BE2C (cell line): ENCODE data around the gene DENND5B.
"Not testable (repeated sequence)": the region's sequence is repeated elsewhere in the genome, so short reads cannot be mapped to it uniquely, and the experiment has no call there.

ENCODE experiments used
- DNase-seq: peaks from one replicate; pipeline ENCODE4 v3.0.0-alpha.2; 2020
- H3K27me3 ChIP-seq: fragments of 250-450 bp; sonication (Bioruptor Pico); 2 replicates; pipeline ENCODE4 v1.5.1; 2020; ENCODE audit warnings: mild to moderate bottlenecking
- H3K36me3 ChIP-seq: fragments of 250-450 bp; sonication (Bioruptor Pico); 2 replicates; pipeline ENCODE4 v1.5.1; 2020; ENCODE audit warnings: mild to moderate bottlenecking
- H3K4me1 ChIP-seq: fragments of 250-450 bp; sonication (Bioruptor Pico); 2 replicates; pipeline ENCODE4 v1.5.1; 2020
- H3K4me3 ChIP-seq: 2 replicates; pipeline ENCODE4 v1.5.1; 2011; ENCODE audit warnings: low read depth, low read length
- H3K9me3 ChIP-seq: fragments of 250-450 bp; sonication (Bioruptor Pico); 2 replicates; pipeline ENCODE4 v1.5.1; 2020
- TF ChIP-seq, protein P1 (sequence below): IDR thresholded peaks from 2 replicates; pipeline ENCODE4 v1.5.1; 2012; ENCODE audit warnings: mild to moderate bottlenecking, low read depth, low read length

DENND5B gene

GRCh38 chr12:31476437-31476836 is 114.5 kb downstream of the DENND5B start:
- Histone ChIP-seq H3K27me3 (no peaks in the 10 kb centered on the region), H3K36me3 (peaks cover 5% of the 10 kb centered on the region; the same call in 1 of the 2 replicates), H3K4me1 (no peaks in the 10 kb centered on the region; the same call in 1 of the 2 replicates), H3K4me3 (no peak overlapping the region), H3K9me3 (no peaks in the 10 kb centered on the region)
- TF ChIP-seq, protein P1, sequence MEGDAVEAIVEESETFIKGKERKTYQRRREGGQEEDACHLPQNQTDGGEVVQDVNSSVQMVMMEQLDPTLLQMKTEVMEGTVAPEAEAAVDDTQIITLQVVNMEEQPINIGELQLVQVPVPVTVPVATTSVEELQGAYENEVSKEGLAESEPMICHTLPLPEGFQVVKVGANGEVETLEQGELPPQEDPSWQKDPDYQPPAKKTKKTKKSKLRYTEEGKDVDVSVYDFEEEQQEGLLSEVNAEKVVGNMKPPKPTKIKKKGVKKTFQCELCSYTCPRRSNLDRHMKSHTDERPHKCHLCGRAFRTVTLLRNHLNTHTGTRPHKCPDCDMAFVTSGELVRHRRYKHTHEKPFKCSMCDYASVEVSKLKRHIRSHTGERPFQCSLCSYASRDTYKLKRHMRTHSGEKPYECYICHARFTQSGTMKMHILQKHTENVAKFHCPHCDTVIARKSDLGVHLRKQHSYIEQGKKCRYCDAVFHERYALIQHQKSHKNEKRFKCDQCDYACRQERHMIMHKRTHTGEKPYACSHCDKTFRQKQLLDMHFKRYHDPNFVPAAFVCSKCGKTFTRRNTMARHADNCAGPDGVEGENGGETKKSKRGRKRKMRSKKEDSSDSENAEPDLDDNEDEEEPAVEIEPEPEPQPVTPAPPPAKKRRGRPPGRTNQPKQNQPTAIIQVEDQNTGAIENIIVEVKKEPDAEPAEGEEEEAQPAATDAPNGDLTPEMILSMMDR, result no peak
- no peak for DNase-seq

DNA sequence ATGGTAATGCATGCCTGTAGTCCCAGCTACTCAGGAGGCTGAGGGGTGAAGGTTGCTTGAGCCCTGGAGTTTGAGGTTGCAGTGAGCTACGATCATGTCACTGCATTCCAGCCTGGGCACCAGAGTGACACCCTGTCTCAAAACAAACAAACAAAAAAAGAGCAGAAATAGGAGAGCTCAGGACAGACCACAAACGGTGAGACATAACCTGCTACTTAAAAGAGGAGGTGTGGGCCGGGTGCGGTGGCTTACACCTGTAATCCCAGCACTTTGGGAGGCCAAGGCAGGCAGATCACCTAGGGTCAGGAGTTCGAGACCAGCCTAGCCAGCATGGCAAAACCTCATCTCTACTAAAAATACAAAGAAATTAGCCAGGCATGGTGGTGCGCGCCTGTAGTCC is 115.3 kb downstream of the DENND5B start:
- H3K36me3 ChIP-seq, H3K9me3 ChIP-seq, H3K27me3 ChIP-seq, H3K4me1 ChIP-seq, DNase-seq, H3K4me3 ChIP-seq: not testable (repeated sequence)

GRCh38 chr12:31474751-31475150 is 116.2 kb downstream of the DENND5B start:
- Histone ChIP-seq H3K9me3 (no peaks in the 10 kb centered on the region), H3K27me3 (no peaks in the 10 kb centered on the region), H3K36me3 (peaks cover 5% of the 10 kb centered on the region; the same call in 1 of the 2 replicates), H3K4me3 (no peak overlapping the region), H3K4me1 (no peaks in the 10 kb centered on the region; the same call in 1 of the 2 replicates)
- DNase-seq, result no peak
- TF ChIP-seq, protein P1, result no peak

GRCh38 chr12:31471823-31472222 is 119.1 kb downstream of the DENND5B start:
- Histone ChIP-seq H3K27me3 (no peaks in the 10 kb centered on the region), H3K4me3 (no peak overlapping the region), H3K9me3 (no peaks in the 10 kb centered on the region), H3K36me3 (no peaks in the 10 kb centered on the region), H3K4me1 (no peaks in the 10 kb centered on the region; the same call in 1 of the 2 replicates)
- DNase-seq, result no peak
- TF ChIP-seq, protein P1, result no peak

- TF ChIP-seq, protein P1, result no peak
- no peaks in the 10 kb centered on the region for H3K27me3 ChIP-seq
- no peaks in the 10 kb centered on the region for H3K9me3 ChIP-seq
- H3K4me1 ChIP-seq, result no peaks in the 10 kb centered on the region; the same call in 1 of the 2 replicates
- no peak for DNase-seq
- no peaks in the 10 kb centered on the region for H3K36me3 ChIP-seq
- H3K4me3 ChIP-seq, result no peak overlapping the region
Measured at GRCh38 chr12:31471051-31471450, 119.9 kb downstream of the DENND5B start.

DNA sequence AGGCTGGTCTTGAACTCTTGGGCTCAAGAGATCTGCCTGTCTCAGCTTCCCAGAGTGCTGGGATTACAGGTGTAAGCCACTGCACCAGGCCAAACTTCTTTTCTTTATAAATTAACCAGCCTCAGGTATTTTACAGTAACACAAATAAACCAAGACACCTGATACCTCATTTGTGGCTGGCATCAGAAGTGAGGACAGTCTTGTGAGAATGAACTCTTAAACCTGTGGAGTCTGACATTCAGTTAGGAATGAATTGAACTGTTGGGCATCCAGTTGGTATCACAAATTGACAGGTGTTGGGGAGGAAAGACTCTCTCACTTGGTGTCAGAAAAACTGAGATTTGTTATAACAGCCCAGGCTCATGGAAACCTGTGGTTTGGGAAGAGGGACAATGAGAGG is 120.5 kb downstream of the DENND5B start:
- H3K4me3 ChIP-seq, result no peak overlapping the region
- no peak for DNase-seq
- H3K9me3 ChIP-seq, result no peaks in the 10 kb centered on the region
- TF ChIP-seq, protein P1, result no peak
- H3K36me3 ChIP-seq, result no peaks in the 10 kb centered on the region
- no peaks in the 10 kb centered on the region; the same call in 1 of the 2 replicates for H3K4me1 ChIP-seq
- no peaks in the 10 kb centered on the region for H3K27me3 ChIP-seq

- H3K27me3 ChIP-seq, result no peaks in the 10 kb centered on the region
- TF ChIP-seq, protein P1, result no peak
- no peaks in the 10 kb centered on the region for H3K9me3 ChIP-seq
- DNase-seq, result no peak
- no peak overlapping the region for H3K4me3 ChIP-seq
- no peaks in the 10 kb centered on the region for H3K4me1 ChIP-seq
- no peaks in the 10 kb centered on the region for H3K36me3 ChIP-seq
Measured at GRCh38 chr12:31466768-31467167, 124.2 kb downstream of the DENND5B start.
